Endothelial cell of umbilical vein (primary cell): Measurements from ENCODE around the gene DNAJC18. TPM values are rescaled to one million over a fixed set of nuclear protein-coding genes. Genes with fewer than 3 reads are reported as not detected.
"Not testable (repeated sequence)": the region's sequence is repeated elsewhere in the genome, so short reads cannot be mapped to it uniquely, and the experiment has no call there.

Experiments
- BruUV-seq: library from RNA; stranded (reverse); fragments of 400-500 nt; replicated peaks from 2 replicates; lab custom pipeline; 2021; lab: Mats Ljungman, UMichigan
- CTCF ChIA-PET: fragments of 300-600, 350-600 bp; sonication (Branson Sonifier 250); formaldehyde crosslinking; loops from one replicate; lab custom pipeline; 2021; ENCODE audit warnings: antibody characterized with exemption, inconsistent platforms; lab: Charles Lee
- POLR2A ChIA-PET: fragments of 300-600, 350-600 bp; sonication (Branson Sonifier 250); formaldehyde crosslinking; loops from one replicate; lab custom pipeline; 2021; ENCODE audit warnings: antibody characterized with exemption, inconsistent platforms; lab: Charles Lee
- DNase-seq: peaks from one replicate; pipeline ENCODE4 v3.0.0-alpha.2; 2011; ENCODE audit warnings: low read depth, low spot score
- FAIRE-seq: peaks from 2 replicates; lab custom pipeline; 2011; peaks lifted over from hg19 to GRCh38; lab: Jason Lieb, UNC
- H2AFZ ChIP-seq: 2 replicates; pipeline ENCODE4 v1.6.0; 2012; ENCODE audit warnings: low read depth, low read length, control low read depth, inconsistent platforms
- H3K27ac ChIP-seq: 2 replicates; pipeline ENCODE4 v1.5.1; 2011; ENCODE audit warnings: low read depth, mild to moderate bottlenecking, control low read depth, low read length, moderate library complexity; ENCODE audit not compliant: insufficient read depth
- H3K27me3 ChIP-seq, 2 experiments: 2 replicates each; pipeline versions ENCODE4 v1.6.0 to v1.6.1; 2011; ENCODE audit warnings: low read length in 2 of 2, mixed read lengths in 1 of 2; ENCODE audit not compliant: control insufficient read depth in 2 of 2, insufficient read depth in 2 of 2
- H3K36me3 ChIP-seq, 2 experiments: 2 replicates in 1 of 2; 3 replicates in 1 of 2; pipeline ENCODE4 v1.5.1; 2011; ENCODE audit warnings: low read length in 2 of 2, mild to moderate bottlenecking in 1 of 2, moderate library complexity in 1 of 2; ENCODE audit not compliant: control insufficient read depth in 2 of 2, insufficient read depth in 2 of 2; ENCODE audit errors: extremely low read depth in 1 of 2
- H3K4me1 ChIP-seq: 3 replicates; pipeline ENCODE4 v1.5.1; 2011; ENCODE audit warnings: mild to moderate bottlenecking, low read length; ENCODE audit not compliant: control insufficient read depth, insufficient read depth; ENCODE audit errors: extremely low read depth
- H3K4me2 ChIP-seq: 2 replicates; pipeline ENCODE4 v1.6.1; 2011; ENCODE audit warnings: low read length, control low read depth, mixed read lengths; ENCODE audit not compliant: insufficient read depth
- H3K4me3 ChIP-seq, 3 experiments: fragments of 200-600 bp in 1 of 3; sonication (generic), shearing (Covaris generic) in 1 of 3; replicated peaks in 1 of 3; 2 replicates each; pipeline ENCODE4 v1.5.1; 2011 to 2016; ENCODE audit warnings: control low read depth in 3 of 3, low read length in 3 of 3, mild to moderate bottlenecking in 2 of 3, inconsistent platforms in 1 of 3, low read depth in 1 of 3, moderate library complexity in 1 of 3; ENCODE audit not compliant: insufficient read depth in 1 of 3
- H3K79me2 ChIP-seq: 2 replicates; pipeline ENCODE4 v1.6.0; 2012; ENCODE audit warnings: low read length, inconsistent platforms; ENCODE audit not compliant: control insufficient read depth, insufficient read depth
- H3K9ac ChIP-seq: replicated peaks from 2 replicates; pipeline ENCODE3; 2011; ENCODE audit warnings: low read length, control low read depth; ENCODE audit not compliant: insufficient read depth; ENCODE audit errors: extremely low read depth
- H3K9me1 ChIP-seq: replicated peaks from 3 replicates; pipeline ENCODE4 v1.6.0; 2011; ENCODE audit warnings: mild to moderate bottlenecking, low read length; ENCODE audit not compliant: control insufficient read depth, insufficient read depth; ENCODE audit errors: extremely low read depth
- H3K9me3 ChIP-seq: replicated peaks from 2 replicates; pipeline ENCODE4 v1.5.1; 2012; ENCODE audit warnings: low read length, inconsistent platforms; ENCODE audit not compliant: control insufficient read depth, insufficient read depth
- H4K20me1 ChIP-seq: replicated peaks from 2 replicates; pipeline ENCODE3; 2011; ENCODE audit warnings: mild to moderate bottlenecking, low read length; ENCODE audit not compliant: control insufficient read depth, insufficient read depth; ENCODE audit errors: extremely low read depth
- dilution Hi-C: fragments of 300-500 bp; cut with MboI; formaldehyde crosslinking; loops from one replicate; pipeline ENCODE4 v1.15.0; 2019; ENCODE audit warnings: low sequenced_read_pairs; ENCODE audit not compliant: extremely low pct_ligation_motif_present
- intact Hi-C: fragments of 100-400 bp; cut with micrococcal nuclease; formaldehyde crosslinking; loops from one replicate; pipeline ENCODE4 v1.10.0; 2022
- polyA plus RNA-seq, 4 experiments: library from polyadenylated mRNA; depleted of rRNA in 3 of 4; stranded (reverse) in 3 of 4; unstranded in 1 of 4; fragments of >200 nt; gene quantifications; 2 replicates each; pipeline versions ENCODE4 v1.2.1 to v1.2.3, GENCODE V29; 2011 to 2012; ENCODE audit warnings: missing spikeins in 1 of 4
- total RNA-seq: library from RNA; stranded (reverse); gene quantifications from 2 replicates; pipeline ENCODE4 v1.2.3, GENCODE V29; 2021

Gene DNAJC18
- total and polyA plus RNA-seq, 2 donors (not counting 3 experiments of a cell fraction or from before 2014, with no cell fraction given) = 23.2 to 52.6 TPM

GRCh38 chr5:139479729-139480128, 40.4 kb upstream of the DNAJC18 start:
- Histone ChIP-seq H3K36me3 (peaks cover 4 to 26% of the 10 kb centered on the region in 2 experiments), H3K4me1 (peaks cover 27% of the 10 kb centered on the region), H3K79me2 (peaks cover 14% of the 10 kb centered on the region)
- H3K4me3 ChIP-seq, H3K27ac ChIP-seq, H3K9ac ChIP-seq, intact Hi-C loops, H3K9me3 ChIP-seq, H3K27me3 ChIP-seq, dilution Hi-C loops, H3K9me1 ChIP-seq, H3K4me2 ChIP-seq, BruUV-seq, H4K20me1 ChIP-seq, DNase-seq, FAIRE-seq, H2AFZ ChIP-seq: not testable (repeated sequence)
- CTCF ChIA-PET = interaction anchor here (0.9 to 1.1 kb wide), 2 partner anchors 8 to 24 kb away, joined by 4 to 5 read pairs; no protein-coding TSS in a partner anchor
- POLR2A ChIA-PET = interaction anchor here (1.4 kb wide), 1 partner anchor 17 kb away, joined by 3 read pairs; the partner anchor contains the start of gene ECSCR

DNA sequence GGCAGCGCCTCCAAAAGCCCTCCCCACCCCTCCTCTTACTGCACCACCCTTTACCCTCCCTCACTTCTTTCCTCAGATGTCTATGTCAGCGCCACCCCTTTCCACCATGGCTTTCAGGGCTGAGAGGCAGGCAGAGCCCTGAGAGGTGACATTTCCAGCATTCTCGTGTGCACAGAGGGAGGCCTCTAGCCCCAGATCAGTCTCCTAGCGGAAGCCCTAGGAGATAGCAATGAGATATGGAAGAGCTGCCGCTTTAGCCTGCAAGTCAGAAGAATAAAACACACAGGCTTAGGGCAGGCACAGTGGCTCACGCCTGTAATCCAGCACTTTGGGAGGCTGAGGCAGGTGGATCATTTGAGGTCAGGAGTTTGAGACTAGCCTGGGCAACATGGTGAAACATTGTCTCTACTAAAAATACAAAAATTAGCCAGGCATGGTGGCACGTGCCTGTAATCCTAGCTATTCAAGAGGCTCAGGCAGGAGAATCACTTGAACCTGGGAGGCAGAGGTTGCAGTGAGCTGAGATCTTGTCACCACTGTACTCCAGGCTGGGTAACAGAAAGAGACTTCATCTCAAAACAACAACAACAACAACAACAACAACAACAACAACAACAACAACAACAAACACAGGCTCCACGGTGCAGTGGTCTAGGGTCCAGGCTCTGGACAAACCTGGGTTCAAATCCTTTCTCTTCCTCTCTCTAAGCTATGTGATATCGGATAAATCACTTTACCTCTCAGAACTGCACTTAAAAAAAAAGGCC, 39.5 kb upstream of the DNAJC18 start:
- peaks cover 4 to 26% of the 10 kb centered on the region in 2 experiments for H3K36me3 ChIP-seq
- intact Hi-C loops = not testable (repeated sequence)

More for the DNA sequence above, 39.5 kb upstream of the DNAJC18 start:
- H3K4me3 ChIP-seq, dilution Hi-C loops, H3K27ac ChIP-seq, H3K4me2 ChIP-seq, H3K27me3 ChIP-seq, BruUV-seq, H4K20me1 ChIP-seq, H3K9me1 ChIP-seq, H3K9ac ChIP-seq, FAIRE-seq, H2AFZ ChIP-seq, H3K9me3 ChIP-seq, DNase-seq: not testable (repeated sequence)
- Histone ChIP-seq H3K4me1 (peaks cover 32% of the 10 kb centered on the region), H3K79me2 (peaks cover 14% of the 10 kb centered on the region)
- ChIA-PET CTCF (interaction anchor here (1.1 to 2.7 kb wide), 3 partner anchors 9 to 34 kb away, joined by 4 to 11 read pairs (median 6); no protein-coding TSS in a partner anchor), POLR2A (interaction anchor here (1.4 kb wide), 1 partner anchor 16 kb away, joined by 3 read pairs; the partner anchor contains the start of gene ECSCR)
